ENCODE results near the gene ZSWIM7.
"Not testable (repeated sequence)": the region's sequence is repeated elsewhere in the genome, so short reads cannot be mapped to it uniquely, and the experiment has no call there.

Gene ZSWIM7

GRCh38 chr17:15999974-16000827 lies 697 bp upstream of the ZSWIM7 start:
- no peak for TF ChIP-seq CTCF (IDR thresholded peaks at IDR 0.05; ENCODE audit: borderline replicate concordance, insufficient read depth, low read depth, low read length)
- peak overlapping the region; percentile 97 for H3K4me3 ChIP-seq (ENCODE audit: low read depth, low read length)

DNA sequence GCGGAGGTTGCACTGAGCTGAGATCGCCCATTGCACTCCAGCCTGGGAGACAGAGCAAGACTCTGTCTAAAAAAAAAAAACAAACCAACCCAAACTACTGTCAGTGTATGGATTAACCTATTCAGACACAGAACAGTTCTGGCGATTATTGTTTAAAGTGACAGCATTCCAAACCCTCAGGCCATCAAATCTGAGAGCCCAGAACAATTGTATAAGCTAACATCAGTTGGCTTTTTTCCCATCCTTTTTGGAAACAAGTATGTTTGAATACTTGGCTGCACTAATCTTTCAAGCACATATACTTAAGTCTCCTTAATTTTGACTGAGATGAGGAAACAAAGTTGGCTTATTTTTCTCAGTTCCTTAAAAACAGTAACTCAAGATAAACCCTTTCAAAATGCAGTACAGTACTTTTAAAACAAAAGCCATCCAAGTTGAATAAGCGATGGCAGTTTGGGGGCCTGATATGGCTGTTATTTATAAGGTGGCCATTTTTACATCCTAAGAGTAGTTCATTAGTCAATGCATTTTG lies 1.4 kb downstream of the ZSWIM7 start:
- no peak for TF ChIP-seq CTCF (IDR thresholded peaks at IDR 0.05; ENCODE audit: borderline replicate concordance, insufficient read depth, low read depth, low read length)
- H3K4me3 ChIP-seq (ENCODE audit: low read depth, low read length) = no peak overlapping the region

- no peak overlapping the region for H3K4me3 ChIP-seq (ENCODE audit: low read depth, low read length)
- no peak for TF ChIP-seq CTCF (IDR thresholded peaks at IDR 0.05; ENCODE audit: borderline replicate concordance, insufficient read depth, low read depth, low read length)
Observed at GRCh38 chr17:15996322-15996721, 3.2 kb downstream of the ZSWIM7 start.

DNA sequence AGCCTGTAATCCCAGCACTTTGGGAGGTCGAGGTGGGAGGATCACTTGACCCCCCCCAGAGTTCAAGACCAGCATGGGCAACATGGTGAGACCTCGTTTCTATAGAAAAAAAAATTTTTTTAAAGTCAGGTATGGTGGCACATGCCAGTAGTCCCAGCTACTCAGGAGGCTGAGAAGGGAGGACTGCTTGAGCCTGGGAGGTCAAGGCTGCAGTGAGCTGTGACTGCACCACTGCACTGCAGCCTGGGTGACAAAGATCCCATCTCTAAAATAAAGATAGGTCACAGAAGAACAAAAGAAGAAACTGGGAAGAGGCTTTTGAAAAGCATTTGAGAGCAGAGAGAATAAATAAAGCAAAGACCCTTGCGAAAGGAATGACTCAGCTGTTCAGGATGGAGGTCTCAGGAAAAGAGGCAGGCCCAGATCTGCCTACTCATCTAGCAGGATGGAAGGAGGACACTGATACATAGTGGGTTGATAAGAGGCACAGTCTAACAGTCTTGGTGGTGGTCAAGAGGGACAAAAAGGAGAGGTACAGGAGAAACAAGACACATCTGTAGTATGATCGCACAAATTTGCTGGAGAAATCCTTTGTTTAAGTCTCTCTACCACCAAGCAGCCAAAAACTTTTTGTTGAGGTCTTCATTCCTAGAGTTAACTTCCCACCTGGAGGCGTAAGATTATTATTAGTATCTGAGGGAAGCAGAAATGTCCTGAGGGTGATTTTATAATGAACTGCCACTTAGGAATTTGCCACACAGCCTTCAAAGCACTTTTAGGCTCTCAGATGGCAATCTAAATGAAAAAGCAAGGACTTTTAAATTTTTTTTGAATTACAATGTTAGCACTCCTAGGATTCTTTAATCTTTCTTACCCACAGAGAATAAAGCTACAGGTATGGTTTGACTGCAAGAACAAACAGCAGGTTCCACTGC lies 17.6 kb downstream of the ZSWIM7 start:
- no peak for TF ChIP-seq CTCF (IDR thresholded peaks at IDR 0.05; ENCODE audit: borderline replicate concordance, insufficient read depth, low read depth, low read length)
- no peak overlapping the region for H3K4me3 ChIP-seq (ENCODE audit: low read depth, low read length)

- H3K4me3 ChIP-seq (ENCODE audit: low read depth, low read length) = no peak overlapping the region
- no peak for TF ChIP-seq CTCF (IDR thresholded peaks at IDR 0.05; ENCODE audit: borderline replicate concordance, insufficient read depth, low read depth, low read length)
Observed at GRCh38 chr17:15981208-15981607, 18.3 kb downstream of the ZSWIM7 start.

DNA sequence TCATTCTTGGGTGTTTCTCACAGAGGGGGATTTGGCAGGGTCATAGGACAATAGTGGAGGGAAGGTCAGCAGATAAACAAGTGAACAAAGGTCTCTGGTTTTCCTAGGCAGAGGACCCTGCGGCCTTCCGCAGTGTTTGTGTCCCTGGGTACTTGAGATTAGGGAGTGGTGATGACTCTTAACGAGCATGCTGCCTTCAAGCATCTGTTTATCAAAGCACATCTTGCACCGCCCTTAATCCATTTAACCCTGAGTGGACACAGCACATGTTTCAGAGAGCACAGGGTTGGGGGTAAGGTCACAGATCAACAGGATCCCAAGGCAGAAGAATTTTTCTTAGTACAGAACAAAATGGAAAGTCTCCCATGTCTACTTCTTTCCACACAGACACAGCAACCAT lies 20.5 kb downstream of the ZSWIM7 start:
- not testable (repeated sequence) for H3K4me3 ChIP-seq (ENCODE audit: low read depth, low read length)

DNA sequence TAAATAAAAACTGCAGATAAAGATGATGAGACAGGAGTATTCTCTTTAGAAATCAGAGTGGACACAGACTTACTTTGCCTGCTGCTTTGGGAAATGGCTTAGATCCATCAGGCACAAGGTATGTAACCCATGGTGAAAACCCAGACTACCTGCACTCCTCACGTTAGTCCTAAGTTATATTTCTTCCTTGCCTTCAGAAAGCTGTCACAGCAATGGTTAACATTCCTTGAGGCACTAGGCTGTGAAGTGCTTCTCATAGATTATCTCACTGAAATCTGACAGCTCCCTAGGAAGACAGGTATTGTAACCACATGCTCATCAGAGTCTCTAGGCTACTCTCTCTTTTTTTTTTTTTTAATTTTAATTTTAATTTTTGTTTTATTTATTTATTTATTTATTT lies 20.9 kb downstream of the ZSWIM7 start:
- TF ChIP-seq CTCF (IDR thresholded peaks at IDR 0.05; ENCODE audit: borderline replicate concordance, insufficient read depth, low read depth, low read length) = no peak
- no peak overlapping the region for H3K4me3 ChIP-seq (ENCODE audit: low read depth, low read length)
